ENCODE results near the gene IPO9.

DNA sequence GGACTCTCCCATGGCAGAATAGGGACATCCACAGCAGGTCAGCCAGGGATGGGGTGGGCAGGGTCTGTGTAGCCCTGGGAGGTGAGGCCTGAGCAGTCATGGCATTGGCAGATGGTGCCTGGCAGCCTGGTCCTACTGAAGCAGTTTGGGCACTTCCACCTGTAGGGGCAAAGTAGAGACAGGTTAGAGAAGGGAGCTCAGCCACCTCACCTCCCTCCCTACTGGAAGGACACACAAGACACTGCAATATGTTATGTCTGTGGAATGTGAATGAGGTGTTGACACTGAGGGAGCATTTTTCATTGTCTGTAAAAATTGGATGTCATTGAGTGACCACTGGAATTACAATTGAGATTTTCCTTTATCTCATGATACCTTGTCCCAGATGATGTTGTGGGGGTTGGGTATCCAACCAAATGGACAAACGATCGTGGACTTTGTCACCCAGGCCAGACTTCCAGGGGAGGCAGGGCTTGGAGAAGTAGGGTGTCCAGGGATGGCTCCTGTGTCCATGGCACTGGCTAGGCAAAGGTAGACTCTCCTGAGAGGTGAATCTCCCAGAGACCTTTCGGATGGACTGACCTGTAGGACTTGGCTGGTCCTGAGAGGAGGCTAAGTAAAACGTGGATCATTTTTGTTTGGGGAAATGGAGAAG is 69.4 kb downstream of the IPO9 start:
- TF ChIP-seq, protein P1, sequence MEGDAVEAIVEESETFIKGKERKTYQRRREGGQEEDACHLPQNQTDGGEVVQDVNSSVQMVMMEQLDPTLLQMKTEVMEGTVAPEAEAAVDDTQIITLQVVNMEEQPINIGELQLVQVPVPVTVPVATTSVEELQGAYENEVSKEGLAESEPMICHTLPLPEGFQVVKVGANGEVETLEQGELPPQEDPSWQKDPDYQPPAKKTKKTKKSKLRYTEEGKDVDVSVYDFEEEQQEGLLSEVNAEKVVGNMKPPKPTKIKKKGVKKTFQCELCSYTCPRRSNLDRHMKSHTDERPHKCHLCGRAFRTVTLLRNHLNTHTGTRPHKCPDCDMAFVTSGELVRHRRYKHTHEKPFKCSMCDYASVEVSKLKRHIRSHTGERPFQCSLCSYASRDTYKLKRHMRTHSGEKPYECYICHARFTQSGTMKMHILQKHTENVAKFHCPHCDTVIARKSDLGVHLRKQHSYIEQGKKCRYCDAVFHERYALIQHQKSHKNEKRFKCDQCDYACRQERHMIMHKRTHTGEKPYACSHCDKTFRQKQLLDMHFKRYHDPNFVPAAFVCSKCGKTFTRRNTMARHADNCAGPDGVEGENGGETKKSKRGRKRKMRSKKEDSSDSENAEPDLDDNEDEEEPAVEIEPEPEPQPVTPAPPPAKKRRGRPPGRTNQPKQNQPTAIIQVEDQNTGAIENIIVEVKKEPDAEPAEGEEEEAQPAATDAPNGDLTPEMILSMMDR (IDR thresholded peaks at IDR 0.05) = no peak
- TF ChIP-seq POLR2A (IDR thresholded peaks at IDR 0.05) = no peak
